Stomach (tissue), 9 donors: Measurements from ENCODE around the gene GALNS. TPM values are rescaled to one million over a fixed set of nuclear protein-coding genes. Genes with fewer than 3 reads are reported as not detected.

Source experiments
- DNase-seq, 2 donors: peaks; one replicate each; pipeline versions ENCODE4 v3.0.0 to v3.0.0-alpha.2; 2013 to 2019
- H3K27ac ChIP-seq, 5 donors: fragments of 200-600 bp in 4 of 5; sonication (generic) in 4 of 5; one replicate each; pipeline ENCODE4 v1.5.1; 2013 to 2019; ENCODE audit warnings: mild to moderate bottlenecking in 1 of 5, moderate library complexity in 1 of 5
- H3K27me3 ChIP-seq, 3 donors: fragments of 200-600 bp; sonication (generic); one replicate each; pipeline ENCODE4 v1.5.1; 2017 to 2019; ENCODE audit warnings: mixed run types in 1 of 3
- H3K36me3 ChIP-seq, 4 donors: fragments of 200-600 bp; sonication (generic); 1 replicate in 3 of 4; 2 replicates in 1 of 4; pipeline ENCODE4 v1.5.1; 2016 to 2019
- H3K4me1 ChIP-seq, 4 donors: fragments of 200-600 bp; sonication (generic); one replicate each; pipeline ENCODE4 v1.5.1; 2016 to 2019
- H3K4me3 ChIP-seq, 4 donors: fragments of 200-600 bp; sonication (generic) in 3 of 4; one replicate each; pipeline ENCODE4 v1.5.1; 2016 to 2019; ENCODE audit warnings: mild to moderate bottlenecking in 1 of 4
- H3K9me3 ChIP-seq, 4 donors: fragments of 200-600 bp; sonication (generic); one replicate each; pipeline ENCODE4 v1.5.1; 2016 to 2019
- EP300 ChIP-seq: sonication (generic); formaldehyde crosslinking; IDR thresholded peaks from one replicate; pipeline ENCODE4 v1.6.1; 2017; ENCODE audit warnings: antibody characterized with exemption
- POLR2A ChIP-seq, 4 donors: fragments of 450-650 bp; IDR thresholded peaks; one replicate each; pipeline ENCODE4 v1.6.1; 2016; ENCODE audit warnings: antibody characterized with exemption in 4 of 4, control low read depth in 2 of 4, mild to moderate bottlenecking in 1 of 4, moderate library complexity in 1 of 4
- POLR2AphosphoS5 ChIP-seq, 3 donors: sonication (generic); formaldehyde crosslinking; IDR thresholded peaks; one replicate each; pipeline ENCODE4 v1.6.1; 2016; ENCODE audit warnings: antibody characterized with exemption in 3 of 3
- WGBS, 5 donors: extraction: QIAGEN DNeasy Blood & Tissue Kit in 3 of 5; methylation state at CpG; one replicate each; pipeline versions ENCODE4 v1.1.5 to v1.1.7; 2013 to 2018; 5-methylcytosine and 5-hydroxymethylcytosine counted together
- intact Hi-C: fragments of 100-400 bp; cut with DNase I; formaldehyde crosslinking; loops from one replicate; pipeline ENCODE4 v1.15.1; 2023; ENCODE audit warnings: low total_unique reads
- polyA plus RNA-seq, 3 donors: library from polyadenylated mRNA; stranded (reverse); fragments of 200-250 nt; gene quantifications; one replicate each; pipeline ENCODE4 v1.2.3, GENCODE V29; 2013
- total RNA-seq, 5 donors: library from RNA; depleted of rRNA; stranded (reverse); fragments of >200 nt; gene quantifications; one replicate each; pipeline versions ENCODE4 v1.1.0 to v1.2.3, GENCODE V29; 2014 to 2016
- TF ChIP-seq, protein P1 (sequence below), 7 experiments: fragments of 450-650 bp in 4 of 7; fragments of 200-600 bp in 3 of 7; sonication (generic) in 3 of 7; IDR thresholded peaks; one replicate each; pipeline ENCODE4 v1.5.1; 2016 to 2019; ENCODE audit warnings: antibody characterized with exemption in 7 of 7, control low read depth in 2 of 7, mild to moderate bottlenecking in 1 of 7
- donor health status: healthy with polysubstance abuse.
- donor health status: Bipolar disorder and iron deficiency.
- donor health status: healthy.

Gene GALNS
- total and polyA plus RNA-seq, 8 donors: 8.6 to 110 (median 28.2) TPM

DNA sequence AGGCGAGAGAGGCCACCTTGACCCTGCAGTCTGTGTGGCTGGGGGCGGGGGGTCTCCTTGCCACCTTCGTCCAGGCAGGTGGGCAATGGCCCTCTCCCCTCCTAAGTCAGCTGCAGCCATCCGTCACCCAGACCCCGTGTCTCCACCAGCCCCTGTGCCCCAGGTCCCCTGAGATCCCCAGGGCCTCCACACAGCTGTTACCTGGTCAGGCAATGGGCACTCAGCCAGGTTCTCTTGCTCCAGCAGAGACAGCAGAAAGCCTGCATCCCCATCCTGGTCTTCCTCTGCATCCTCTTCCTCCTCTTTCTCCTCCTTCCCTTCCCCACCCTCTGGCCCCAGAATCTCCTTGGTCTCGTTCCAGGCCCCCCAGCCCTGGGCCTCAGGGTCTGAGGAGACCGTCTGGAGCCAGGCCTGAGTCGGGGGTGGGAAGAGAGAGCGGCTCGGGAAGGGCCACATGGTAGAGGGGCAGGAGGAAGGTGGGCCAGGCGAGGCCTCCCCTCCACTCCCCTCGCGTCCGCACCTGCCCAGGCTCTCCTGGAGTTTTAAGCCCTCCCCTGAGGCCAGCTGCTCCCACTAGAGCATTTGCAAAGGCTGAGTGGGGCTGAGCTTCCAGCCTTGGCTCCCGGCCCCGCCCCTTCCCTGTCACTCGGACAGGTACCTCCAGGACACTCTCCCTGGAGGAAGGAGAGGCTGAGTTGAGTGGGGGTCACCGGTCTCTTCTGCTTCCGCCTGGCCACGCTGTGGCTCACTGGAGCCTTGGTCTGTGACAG, 9.6 kb upstream of the GALNS start, which contains the start of gene PABPN1L:
TSS of gene PABPN1L (minus strand) at position 510 of the 770 bp plus-strand sequence. CDS start at position 456, 54 bp downstream.
- no peak for DNase-seq
- H3K27ac ChIP-seq: no peak within 1 kb of the TSS
- no peak within 1 kb of the TSS for H3K4me3 ChIP-seq
- no peaks in the 10 kb centered on the region for H3K9me3 ChIP-seq
- peaks cover 12 to 25% (median 21%) of the 10 kb centered on the region in 4 donors for H3K36me3 ChIP-seq
- WGBS, 5 donors: 53 to 73% (median 67%) methylated on average over 14 to 20 of the region's 20 CpGs
- peaks cover 0 to 7% (median 7%) of the 10 kb centered on the region in 4 donors for H3K4me1 ChIP-seq
- intact Hi-C loops: no loop called here
- TF ChIP-seq, protein P1, sequence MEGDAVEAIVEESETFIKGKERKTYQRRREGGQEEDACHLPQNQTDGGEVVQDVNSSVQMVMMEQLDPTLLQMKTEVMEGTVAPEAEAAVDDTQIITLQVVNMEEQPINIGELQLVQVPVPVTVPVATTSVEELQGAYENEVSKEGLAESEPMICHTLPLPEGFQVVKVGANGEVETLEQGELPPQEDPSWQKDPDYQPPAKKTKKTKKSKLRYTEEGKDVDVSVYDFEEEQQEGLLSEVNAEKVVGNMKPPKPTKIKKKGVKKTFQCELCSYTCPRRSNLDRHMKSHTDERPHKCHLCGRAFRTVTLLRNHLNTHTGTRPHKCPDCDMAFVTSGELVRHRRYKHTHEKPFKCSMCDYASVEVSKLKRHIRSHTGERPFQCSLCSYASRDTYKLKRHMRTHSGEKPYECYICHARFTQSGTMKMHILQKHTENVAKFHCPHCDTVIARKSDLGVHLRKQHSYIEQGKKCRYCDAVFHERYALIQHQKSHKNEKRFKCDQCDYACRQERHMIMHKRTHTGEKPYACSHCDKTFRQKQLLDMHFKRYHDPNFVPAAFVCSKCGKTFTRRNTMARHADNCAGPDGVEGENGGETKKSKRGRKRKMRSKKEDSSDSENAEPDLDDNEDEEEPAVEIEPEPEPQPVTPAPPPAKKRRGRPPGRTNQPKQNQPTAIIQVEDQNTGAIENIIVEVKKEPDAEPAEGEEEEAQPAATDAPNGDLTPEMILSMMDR (IDR thresholded peaks at IDR 0.05): no peak
- no peak for TF ChIP-seq EP300
- no peak for TF ChIP-seq POLR2A (IDR thresholded peaks at IDR 0.05)
- no peak for TF ChIP-seq POLR2AphosphoS5 (IDR thresholded peaks at IDR 0.05)
- H3K27me3 ChIP-seq: peaks cover 0 to 48% (median 22%) of the 10 kb centered on the region in 3 donors

DNA sequence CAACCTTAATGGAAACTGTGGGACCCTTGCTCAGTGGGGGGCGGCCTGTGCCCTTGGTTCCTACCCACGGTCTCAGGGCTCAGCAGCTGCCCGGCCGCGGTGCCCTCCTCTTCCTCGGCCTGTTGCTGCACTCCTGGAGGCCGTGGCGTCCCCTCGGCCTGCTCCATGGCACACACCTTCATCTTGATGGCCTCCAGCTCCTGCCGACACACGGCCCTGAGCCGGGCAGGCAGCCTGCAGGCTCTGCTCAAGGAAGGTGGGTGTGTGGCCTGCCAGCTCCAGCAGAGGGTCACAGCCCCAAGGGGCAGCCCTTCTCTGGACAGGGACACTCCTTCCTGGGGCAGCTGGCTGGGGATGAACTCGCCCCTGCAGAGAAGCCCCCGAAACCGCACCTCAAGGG, 9.0 kb upstream of the GALNS start:
- intact Hi-C loops: no loop called here
- no peak for TF ChIP-seq POLR2AphosphoS5 (IDR thresholded peaks at IDR 0.05)
- TF ChIP-seq POLR2A (IDR thresholded peaks at IDR 0.05): no peak
- TF ChIP-seq EP300: no peak
- TF ChIP-seq, protein P1 (IDR thresholded peaks at IDR 0.05): no peak
- peaks cover 0 to 42% (median 16%) of the 10 kb centered on the region in 3 donors for H3K27me3 ChIP-seq
- H3K4me3 ChIP-seq: no peak overlapping the region
- H3K36me3 ChIP-seq: peaks cover 18 to 31% (median 27%) of the 10 kb centered on the region in 4 donors
- H3K27ac ChIP-seq: no peak overlapping the region
- DNase-seq: no peak
- peaks cover 0 to 3% (median 1%) of the 10 kb centered on the region in 4 donors for H3K4me1 ChIP-seq
- H3K9me3 ChIP-seq: no peaks in the 10 kb centered on the region
- WGBS, 5 donors: 72 to 93% (median 79%) methylated on average over 8 to 15 of the region's 15 CpGs

DNA sequence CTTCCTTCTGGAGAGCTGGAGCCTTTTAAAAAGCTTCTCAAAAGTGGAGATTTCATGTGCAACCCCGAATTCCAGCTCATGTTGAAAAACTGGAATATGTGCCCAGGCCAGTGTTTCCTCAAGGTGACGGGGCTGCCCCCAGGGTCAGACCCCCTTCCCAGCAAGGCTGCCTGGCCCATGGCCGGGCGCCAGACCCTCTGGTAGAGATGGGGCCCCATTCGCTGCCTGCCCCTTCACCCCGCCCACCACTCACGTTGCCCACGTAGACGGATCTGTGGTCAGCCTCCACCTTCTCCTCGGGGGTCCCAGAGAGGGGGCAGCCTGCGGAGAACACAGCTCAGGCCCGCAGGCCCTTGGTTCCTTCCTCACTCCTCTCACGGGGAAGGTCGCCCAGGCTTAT, 8.6 kb upstream of the GALNS start:
- TF ChIP-seq, protein P1 (IDR thresholded peaks at IDR 0.05): no peak
- TF ChIP-seq POLR2AphosphoS5 (IDR thresholded peaks at IDR 0.05): no peak
- no peak for TF ChIP-seq POLR2A (IDR thresholded peaks at IDR 0.05)
- TF ChIP-seq EP300: no peak
- Histone ChIP-seq H3K9me3 (no peaks in the 10 kb centered on the region), H3K4me1 (no peaks in the 10 kb centered on the region), H3K4me3 (no peak overlapping the region), H3K27ac (no peak overlapping the region), H3K27me3 (peaks cover 0 to 38% (median 12%) of the 10 kb centered on the region in 3 donors), H3K36me3 (peaks cover 22 to 35% (median 31%) of the 10 kb centered on the region in 4 donors)
- intact Hi-C loops: no loop called here
- 70 to 84% (median 75%) methylated on average over 14 of the region's 14 CpGs for WGBS, 5 donors
- DNase-seq: no peak

DNA sequence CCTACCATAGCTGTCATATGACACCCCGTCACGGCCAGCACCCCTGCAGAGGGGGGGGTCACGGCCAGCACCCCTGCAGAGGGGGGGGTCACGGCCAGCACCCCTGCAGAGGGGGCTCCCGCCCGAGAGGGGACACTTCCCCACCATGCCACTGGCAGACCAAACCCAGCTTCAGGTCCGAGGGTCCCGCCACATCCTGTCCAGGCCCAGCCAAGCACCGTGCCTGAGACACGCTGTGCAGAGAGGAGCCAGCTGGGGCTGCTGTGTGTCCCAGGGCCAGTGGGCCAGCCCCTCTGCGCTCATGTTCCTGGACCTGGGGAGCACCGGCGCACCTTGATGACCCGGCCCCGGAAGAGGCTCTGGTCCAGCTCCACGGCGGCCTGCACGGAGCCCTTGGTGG, 7.8 kb upstream of the GALNS start:
- DNase-seq: no peak
- Histone ChIP-seq H3K4me3 (no peak overlapping the region), H3K36me3 (peaks cover 29 to 43% (median 39%) of the 10 kb centered on the region in 4 donors), H3K9me3 (no peaks in the 10 kb centered on the region), H3K27me3 (peaks cover 0 to 30% (median 6%) of the 10 kb centered on the region in 3 donors), H3K27ac (no peak overlapping the region), H3K4me1 (no peaks in the 10 kb centered on the region)
- 73 to 91% (median 80%) methylated on average over 7 to 18 of the region's 18 CpGs for WGBS, 5 donors
- intact Hi-C loops: no loop called here
- TF ChIP-seq EP300 (no peak), POLR2AphosphoS5 (IDR thresholded peaks at IDR 0.05) (no peak), POLR2A (IDR thresholded peaks at IDR 0.05) (no peak)
- TF ChIP-seq, protein P1 (IDR thresholded peaks at IDR 0.05): no peak
